GM19397 (cell line): ENCODE results near the gene SOX18.

Experiments used
- ATAC-seq: cut with Tn5 transposase; IDR thresholded peaks from one replicate; pipeline ENCODE4 v1.9.1; 2021; ENCODE audit warnings: mild to moderate bottlenecking, moderate library complexity; ENCODE audit not compliant: unreplicated experiment

SOX18 gene

DNA sequence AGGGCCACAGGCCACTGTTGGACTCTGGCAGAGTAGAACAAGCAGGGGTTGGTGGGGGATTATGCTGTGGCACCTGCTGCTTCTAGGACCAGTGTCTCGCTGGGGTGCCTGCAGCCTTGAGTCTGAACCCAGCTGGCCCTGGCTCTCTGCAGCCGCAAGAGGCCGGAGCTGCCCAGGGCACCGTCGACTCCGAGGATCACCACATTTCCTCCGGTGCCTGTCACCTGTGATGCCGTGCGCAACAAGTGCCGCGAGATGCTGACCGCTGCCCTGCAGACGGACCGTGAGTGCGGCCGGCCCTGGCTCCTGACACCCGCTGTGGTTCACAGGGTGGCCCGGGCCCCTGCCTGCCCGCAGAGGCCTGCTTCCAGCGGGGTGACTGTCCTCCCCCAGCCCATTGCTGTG lies 19.8 kb upstream of the SOX18 start:
- no peak for ATAC-seq

DNA sequence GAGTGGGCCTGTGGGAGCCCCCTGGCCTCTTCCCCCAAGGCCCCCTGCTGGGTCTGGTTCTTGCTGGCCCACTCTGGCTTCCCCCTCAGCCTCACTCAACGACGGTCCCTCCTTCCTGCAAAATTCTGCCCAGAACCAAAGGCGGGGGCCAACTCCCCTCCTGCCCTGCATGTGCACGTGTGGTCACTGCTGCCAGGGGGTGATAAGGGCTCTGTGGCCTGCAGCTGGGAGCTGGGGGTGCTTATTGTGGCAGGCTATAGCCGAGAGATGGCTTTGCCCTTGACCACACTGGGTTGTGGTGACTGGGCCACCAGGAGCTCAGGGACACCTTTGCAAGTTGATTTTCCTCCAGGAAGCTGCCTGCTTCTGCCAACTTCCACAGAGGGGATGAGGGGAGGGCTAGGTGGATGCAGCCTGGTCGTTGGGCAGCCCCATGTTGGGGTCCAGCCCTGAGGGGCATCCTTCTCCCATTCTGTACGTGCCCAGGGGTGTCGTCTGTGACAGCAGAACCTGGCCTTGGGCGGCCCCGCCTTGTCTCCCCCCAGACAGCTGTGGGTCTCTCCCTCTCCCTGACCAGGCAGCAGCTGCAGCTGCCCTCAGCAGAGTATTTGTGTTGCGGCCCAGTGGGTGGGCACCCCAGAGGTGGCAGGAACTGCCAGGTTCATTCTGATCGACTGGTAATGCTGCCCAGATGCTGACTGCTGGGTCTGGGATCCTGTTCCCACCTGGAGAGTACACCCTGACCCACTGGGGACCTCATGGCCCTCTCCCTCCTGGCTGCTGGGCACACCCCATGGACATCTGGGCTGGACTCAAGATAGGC lies 19.2 kb upstream of the SOX18 start:
- ATAC-seq: no peak

- no peak for ATAC-seq
These were observed 18.4 kb upstream of the SOX18 start for GRCh38 chr20:64067733-64068307.

GRCh38 chr20:64067005-64067632 lies 17.7 kb upstream of the SOX18 start:
- ATAC-seq: no peak

DNA sequence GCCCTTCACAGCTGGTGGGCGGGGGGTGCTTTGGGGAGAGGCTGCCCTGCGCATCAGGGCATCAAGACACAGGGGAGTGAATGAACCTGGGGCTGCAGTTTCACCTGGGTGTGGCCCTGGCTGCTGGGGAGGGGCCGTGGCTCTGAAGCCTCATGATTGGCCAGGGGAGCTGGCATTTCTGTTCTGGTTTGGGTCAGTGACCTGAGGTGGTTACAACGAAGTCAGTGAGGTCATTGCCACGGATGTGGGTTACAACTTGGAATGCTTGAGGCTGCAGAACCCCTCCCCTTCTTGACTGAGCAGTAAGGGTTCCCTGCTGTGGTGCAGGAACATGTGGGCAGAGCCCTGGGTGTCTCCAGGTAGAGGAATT lies 16.5 kb upstream of the SOX18 start:
- ATAC-seq: no peak

DNA sequence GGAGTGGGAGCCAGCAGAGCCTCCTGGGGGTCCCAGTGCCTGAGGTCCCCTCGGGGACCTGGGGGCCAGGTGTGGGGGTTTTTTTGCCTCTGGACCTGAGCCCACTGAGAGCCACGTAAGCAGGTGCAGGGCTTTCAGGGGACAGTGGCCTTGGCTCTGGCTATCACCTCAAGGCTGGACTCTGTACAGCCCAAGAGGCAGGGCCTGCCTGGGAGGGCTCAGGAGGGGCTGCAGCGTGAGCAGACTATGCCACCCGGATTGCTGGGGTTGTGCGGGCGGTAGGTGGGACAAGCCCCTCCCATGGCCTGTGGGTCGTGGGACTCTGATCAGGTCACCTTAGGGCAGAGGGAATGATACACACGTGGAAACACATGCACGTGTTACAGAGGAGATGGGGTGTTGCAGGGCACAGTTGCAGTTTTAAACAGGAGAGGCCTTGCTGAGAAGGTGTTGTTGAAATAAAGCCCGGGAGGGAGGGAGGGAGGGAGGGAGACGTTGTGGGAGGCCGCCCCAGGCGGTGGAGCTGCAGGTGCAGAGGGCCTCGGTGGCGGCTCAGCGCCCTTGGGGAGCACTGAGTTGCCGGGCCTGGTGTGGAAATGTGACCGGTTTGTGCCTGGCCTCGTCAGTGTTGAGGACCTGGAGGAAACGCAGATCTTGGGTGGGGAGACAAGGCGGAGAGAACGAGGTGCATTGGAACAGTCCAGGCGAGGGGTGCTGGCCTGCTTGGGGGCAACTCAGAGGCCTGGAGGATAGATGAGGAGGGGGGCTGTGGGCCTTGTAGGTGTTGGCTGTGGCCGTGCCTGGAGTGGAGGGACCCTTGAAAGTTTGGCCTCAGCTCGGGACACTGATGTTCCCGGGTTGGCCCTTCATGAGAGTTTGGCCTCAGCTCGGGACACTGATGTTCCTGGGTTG lies 15.9 kb upstream of the SOX18 start:
- no peak for ATAC-seq

GRCh38 chr20:64064145-64064698 lies 14.8 kb upstream of the SOX18 start:
- no peak for ATAC-seq

DNA sequence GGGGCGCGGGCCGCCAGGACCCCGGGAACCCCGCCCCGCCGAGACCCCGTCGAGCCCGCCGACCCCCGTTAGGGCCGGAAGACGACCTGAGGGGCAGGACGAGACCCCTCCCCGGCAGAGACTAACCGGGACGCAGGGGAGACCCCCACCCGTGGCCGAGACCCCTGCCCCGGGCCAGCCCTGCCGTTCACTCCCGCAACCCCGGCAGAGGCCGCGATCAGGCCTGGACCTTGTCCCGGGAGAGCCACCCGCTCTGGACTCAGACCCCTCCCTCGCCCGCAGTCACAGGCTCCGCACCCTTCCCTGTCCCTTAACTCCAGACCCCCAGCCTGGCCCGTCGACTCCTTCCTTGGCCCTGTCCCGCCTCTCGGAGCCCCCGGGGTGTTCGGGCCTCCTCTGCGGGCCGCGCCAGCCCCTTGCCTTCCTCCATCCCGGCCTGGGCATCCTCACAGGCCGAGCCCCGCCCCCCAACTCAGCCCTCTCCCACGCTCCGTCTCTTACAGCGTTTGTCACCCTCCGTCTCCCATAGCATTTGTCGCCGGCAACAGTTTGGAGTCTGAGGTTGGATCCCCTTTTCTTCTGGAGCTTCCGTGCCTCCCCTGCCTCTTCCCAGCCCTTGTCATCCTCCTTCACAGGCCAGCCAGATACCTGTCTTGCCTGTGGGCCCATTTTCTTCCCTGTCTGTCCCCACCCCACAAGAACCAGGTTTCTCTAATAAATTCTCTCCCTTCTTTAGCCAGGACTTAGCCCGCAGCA lies 14.1 kb upstream of the SOX18 start:
- peak; percentile 3 for ATAC-seq

GRCh38 chr20:64062596-64063388 lies 13.4 kb upstream of the SOX18 start, which contains the start of gene TCEA2:
Gene TCEA2, plus strand, starts transcription at chr20:64063198. Its CDS starts 115 bp downstream, at chr20:64063313.
- peak; percentile 77 for ATAC-seq

GRCh38 chr20:64062276-64062595 lies 12.8 kb upstream of the SOX18 start:
- no peak for ATAC-seq

DNA sequence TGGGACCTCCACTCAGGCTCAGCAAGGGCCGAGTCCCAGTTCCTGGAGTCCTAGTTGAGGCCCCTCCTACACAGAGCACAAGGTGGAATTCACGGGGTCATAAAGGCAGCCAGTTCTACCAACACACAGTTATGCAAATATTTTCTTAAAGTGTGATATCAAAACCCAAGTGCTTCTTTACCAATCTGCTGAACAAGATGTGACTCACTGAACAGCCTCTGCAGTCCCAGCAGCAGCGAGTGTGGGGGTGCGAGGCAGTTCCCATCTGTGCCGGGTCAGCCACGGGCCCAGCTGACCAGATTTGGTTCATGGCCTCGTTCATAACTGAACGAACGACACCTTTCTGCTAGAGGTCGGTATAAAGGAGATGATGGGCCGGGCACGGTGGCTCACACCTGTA lies 9.1 kb upstream of the SOX18 start:
- no peak for ATAC-seq

- no peak for ATAC-seq
These were observed 8.4 kb upstream of the SOX18 start for GRCh38 chr20:64057628-64058498.

DNA sequence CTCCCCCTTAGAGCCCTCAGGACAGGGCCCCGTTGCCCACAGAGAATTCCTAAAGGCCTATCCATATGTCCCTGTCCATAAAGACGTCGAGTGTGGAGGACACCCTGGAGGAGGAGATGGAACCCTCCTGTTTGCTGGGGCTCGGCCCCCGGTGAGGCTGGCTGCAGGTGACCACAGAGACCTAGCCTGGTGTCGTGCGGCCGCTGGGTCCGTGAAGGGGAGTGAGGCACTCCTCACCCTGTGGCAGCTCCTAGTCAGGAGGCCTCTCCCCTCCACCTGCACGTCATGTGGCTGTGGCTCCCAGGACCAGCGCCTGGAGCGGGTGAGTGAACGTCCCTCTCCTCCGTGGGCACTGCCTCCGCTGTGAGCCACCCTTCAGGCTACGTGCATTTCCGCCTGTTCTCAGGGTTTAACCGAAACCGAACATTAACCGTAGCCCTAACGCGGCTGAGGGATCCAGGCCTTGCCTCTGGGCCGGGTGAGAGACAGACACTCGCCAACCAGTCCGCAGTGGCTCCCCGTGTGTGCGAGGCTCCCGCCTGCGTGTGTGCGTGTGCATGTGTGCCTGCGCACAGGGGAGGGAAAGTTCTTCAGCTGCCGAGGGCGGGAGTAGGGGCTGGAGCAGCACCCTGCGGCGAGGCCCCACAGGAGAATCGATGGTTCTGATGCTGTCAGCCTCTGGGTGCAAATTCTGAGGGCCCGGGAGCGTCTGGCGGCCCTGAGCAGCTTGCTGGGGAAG lies 7.6 kb upstream of the SOX18 start:
- no peak for ATAC-seq

DNA sequence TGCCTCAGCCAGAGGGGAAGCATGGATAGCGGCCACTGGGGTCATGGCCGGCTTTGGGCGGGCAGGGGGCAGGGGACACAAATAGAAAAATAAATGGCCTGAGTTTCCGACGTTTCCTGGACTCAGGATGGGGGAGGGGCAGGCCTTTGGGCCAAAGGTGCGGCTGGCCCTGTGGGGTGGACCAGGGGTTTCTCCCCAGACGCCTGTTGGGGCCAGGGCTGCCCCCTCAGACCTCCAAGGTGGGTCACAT lies 7.1 kb upstream of the SOX18 start:
- no peak for ATAC-seq

DNA sequence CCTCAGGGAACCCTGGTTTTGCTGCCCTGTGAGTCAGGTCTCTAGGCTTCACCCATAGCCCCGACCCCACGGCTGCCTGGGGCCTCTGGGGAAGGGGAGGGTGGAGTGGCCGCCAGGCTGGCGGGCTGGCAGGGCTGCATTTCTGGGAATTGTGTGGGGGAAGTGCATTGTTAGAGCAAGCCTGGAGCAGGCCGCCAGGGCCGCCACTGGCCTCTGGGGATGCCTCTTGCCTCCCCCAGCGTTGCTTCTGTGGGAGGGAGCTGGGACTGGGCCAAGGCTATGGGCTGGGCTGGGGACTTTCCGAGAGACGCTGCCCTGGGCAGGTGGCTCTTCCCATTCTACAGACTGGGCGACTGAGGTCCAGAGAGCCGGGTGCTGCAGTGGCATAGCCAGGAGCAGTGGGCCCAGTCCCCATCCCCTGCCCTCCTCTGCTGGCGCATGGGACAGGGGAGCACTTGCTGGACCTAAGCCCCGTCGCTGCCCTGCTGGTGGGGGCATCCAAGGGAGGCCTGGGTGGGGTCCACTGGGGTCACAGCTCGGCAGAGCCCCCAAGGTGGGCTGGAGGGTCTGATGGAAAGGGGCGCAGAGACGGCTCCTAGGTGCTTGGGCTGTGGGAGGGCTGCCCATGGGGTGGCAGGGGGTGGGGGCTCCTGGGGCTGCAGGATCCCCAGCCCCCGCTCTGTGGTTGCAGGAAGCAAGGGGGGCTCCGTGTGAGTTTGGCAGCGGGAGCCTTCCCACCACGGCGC lies 6.6 kb upstream of the SOX18 start:
- no peak for ATAC-seq

- no peak for ATAC-seq
These were observed 6.0 kb upstream of the SOX18 start for GRCh38 chr20:64055396-64055892.
